ENCODE data around the gene FHOD3. TPM values are rescaled to one million over a fixed set of nuclear protein-coding genes. Genes with fewer than 3 reads are reported as not detected.

Gene FHOD3
- total RNA-seq, 1 donor from 2014 or later: 2.5 TPM

GRCh38 chr18:36348971-36349417 is 51.5 kb downstream of the FHOD3 start:
- TF ChIP-seq, protein P1, sequence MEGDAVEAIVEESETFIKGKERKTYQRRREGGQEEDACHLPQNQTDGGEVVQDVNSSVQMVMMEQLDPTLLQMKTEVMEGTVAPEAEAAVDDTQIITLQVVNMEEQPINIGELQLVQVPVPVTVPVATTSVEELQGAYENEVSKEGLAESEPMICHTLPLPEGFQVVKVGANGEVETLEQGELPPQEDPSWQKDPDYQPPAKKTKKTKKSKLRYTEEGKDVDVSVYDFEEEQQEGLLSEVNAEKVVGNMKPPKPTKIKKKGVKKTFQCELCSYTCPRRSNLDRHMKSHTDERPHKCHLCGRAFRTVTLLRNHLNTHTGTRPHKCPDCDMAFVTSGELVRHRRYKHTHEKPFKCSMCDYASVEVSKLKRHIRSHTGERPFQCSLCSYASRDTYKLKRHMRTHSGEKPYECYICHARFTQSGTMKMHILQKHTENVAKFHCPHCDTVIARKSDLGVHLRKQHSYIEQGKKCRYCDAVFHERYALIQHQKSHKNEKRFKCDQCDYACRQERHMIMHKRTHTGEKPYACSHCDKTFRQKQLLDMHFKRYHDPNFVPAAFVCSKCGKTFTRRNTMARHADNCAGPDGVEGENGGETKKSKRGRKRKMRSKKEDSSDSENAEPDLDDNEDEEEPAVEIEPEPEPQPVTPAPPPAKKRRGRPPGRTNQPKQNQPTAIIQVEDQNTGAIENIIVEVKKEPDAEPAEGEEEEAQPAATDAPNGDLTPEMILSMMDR (IDR thresholded peaks at IDR 0.05): no peak
- Histone ChIP-seq H3K4me1 (no peaks in the 10 kb centered on the region), H3K4me3 (no peak overlapping the region), H3K36me3 (no peaks in the 10 kb centered on the region), H3K27ac (no peak overlapping the region), H3K27me3 (ENCODE audit: low read depth) (no peaks in the 10 kb centered on the region), H3K9me3 (no peaks in the 10 kb centered on the region)
- intact Hi-C loops (cut with DNase I): no loop called here
- DNase-seq (no peak), ATAC-seq (no peak)

DNA sequence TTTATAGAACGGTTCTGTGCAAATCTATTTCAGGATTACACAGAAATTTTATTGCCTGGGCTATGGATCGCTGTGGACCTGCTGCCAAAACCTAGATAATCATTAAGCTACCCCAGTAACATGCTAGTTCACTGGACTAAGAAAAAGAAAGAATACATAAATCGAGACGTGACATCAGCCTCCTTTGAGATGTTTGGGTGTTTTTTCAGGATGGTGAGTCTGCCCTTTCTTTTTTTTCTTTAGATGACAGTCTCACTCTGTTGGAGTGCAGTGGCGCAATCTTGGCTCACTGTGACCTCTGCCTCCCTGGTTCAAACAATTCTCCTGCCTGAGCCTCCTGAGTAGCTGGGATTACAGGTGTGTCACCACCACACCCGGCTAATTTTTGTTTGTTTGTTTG is 52.0 kb downstream of the FHOD3 start:
- H3K27me3 ChIP-seq (ENCODE audit: low read depth): no peaks in the 10 kb centered on the region
- ATAC-seq (no peak), DNase-seq (no peak)
- TF ChIP-seq, protein P1 (IDR thresholded peaks at IDR 0.05): no peak
- no peak overlapping the region for H3K4me3 ChIP-seq
- no peak overlapping the region for H3K27ac ChIP-seq
- H3K9me3 ChIP-seq: no peaks in the 10 kb centered on the region
- H3K36me3 ChIP-seq: no peaks in the 10 kb centered on the region
- intact Hi-C loops (cut with DNase I): no loop called here
- no peaks in the 10 kb centered on the region for H3K4me1 ChIP-seq

DNA sequence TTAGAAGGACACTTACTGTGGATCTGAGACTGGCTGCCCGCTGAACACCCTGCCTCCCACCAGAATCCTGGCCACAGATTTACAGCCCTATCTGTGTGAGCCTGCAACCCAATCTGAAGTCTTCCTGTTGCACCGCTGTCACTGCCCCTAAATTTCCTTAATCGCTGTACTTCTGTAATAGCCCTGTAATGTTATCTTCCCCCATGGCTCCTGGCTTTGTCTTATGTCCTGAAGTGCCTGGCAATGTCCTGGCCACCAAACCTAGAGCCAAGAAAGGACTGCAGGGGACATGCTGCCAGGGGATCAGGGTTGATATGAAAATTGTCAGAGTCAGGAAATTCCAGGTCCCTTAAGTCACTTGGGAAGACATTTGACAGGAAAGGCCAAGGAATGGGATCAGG is 52.7 kb downstream of the FHOD3 start:
- H3K27ac ChIP-seq: no peak overlapping the region
- H3K36me3 ChIP-seq: no peaks in the 10 kb centered on the region
- no peaks in the 10 kb centered on the region for H3K9me3 ChIP-seq
- intact Hi-C loops (cut with DNase I): no loop called here
- H3K4me1 ChIP-seq: no peaks in the 10 kb centered on the region
- no peaks in the 10 kb centered on the region for H3K27me3 ChIP-seq (ENCODE audit: low read depth)
- H3K4me3 ChIP-seq: no peak overlapping the region
- ATAC-seq (no peak), DNase-seq (no peak)
- TF ChIP-seq, protein P1 (IDR thresholded peaks at IDR 0.05): no peak

DNA sequence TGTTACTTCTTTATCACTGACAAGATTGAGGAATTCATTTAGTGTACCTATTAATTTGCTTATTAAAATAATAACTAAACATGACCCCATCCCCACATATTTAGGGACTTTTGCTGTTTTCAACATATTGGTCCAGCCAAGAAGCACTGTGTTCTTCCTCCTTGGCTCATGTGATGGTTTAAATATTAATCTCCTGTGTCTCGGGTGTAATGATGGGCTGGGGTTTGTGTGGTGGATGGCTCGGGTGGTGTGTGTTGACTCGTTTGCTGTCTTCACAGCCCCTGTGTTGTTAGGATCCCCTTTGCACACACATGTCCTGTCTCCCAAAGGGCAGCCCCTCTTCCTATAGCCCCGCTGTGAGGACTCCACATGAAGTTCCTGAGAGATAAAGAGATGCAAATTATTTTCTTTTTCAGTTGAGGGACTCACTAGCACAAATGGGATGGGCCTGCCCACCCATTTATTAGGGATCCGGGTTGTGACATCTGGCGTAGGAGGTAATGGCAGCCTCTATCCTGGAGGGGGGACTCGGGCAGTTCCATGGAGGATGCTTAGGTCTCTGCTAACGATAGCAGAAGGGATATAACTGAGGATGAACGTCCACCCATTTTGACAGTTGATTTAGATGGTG is 53.4 kb downstream of the FHOD3 start:
- Histone ChIP-seq H3K36me3 (no peaks in the 10 kb centered on the region), H3K27me3 (ENCODE audit: low read depth) (no peaks in the 10 kb centered on the region), H3K9me3 (no peaks in the 10 kb centered on the region), H3K27ac (no peak overlapping the region), H3K4me1 (no peaks in the 10 kb centered on the region), H3K4me3 (no peak overlapping the region)
- ATAC-seq (no peak), DNase-seq (no peak)
- intact Hi-C loops (cut with DNase I): no loop called here
- TF ChIP-seq, protein P1 (IDR thresholded peaks at IDR 0.05): no peak

- Histone ChIP-seq H3K9me3 (no peaks in the 10 kb centered on the region), H3K4me3 (no peak overlapping the region), H3K4me1 (no peaks in the 10 kb centered on the region), H3K36me3 (no peaks in the 10 kb centered on the region), H3K27me3 (ENCODE audit: low read depth) (no peaks in the 10 kb centered on the region), H3K27ac (no peak overlapping the region)
- intact Hi-C loops (cut with DNase I): no loop called here
- ATAC-seq (peak in 1 of 2 donors; percentile 52), DNase-seq (no peak)
- TF ChIP-seq, protein P1 (IDR thresholded peaks at IDR 0.05): no peak
Observed at GRCh38 chr18:36352384-36352783, 54.9 kb downstream of the FHOD3 start.

All from lower lobe of right lung (tissue), 2 donors.